Stomach (tissue), 4 donors: Measurements from ENCODE around the gene SMYD3.

Experiments used
- POLR2A ChIP-seq, 4 donors: fragments of 450-650 bp; IDR thresholded peaks; one replicate each; pipeline ENCODE4 v1.6.1; 2016; ENCODE audit warnings: antibody characterized with exemption in 4 of 4, control low read depth in 2 of 4, mild to moderate bottlenecking in 1 of 4, moderate library complexity in 1 of 4
- TF ChIP-seq, protein P1 (sequence below), 7 experiments: fragments of 450-650 bp in 4 of 7; fragments of 200-600 bp in 3 of 7; sonication (generic) in 3 of 7; IDR thresholded peaks; one replicate each; pipeline ENCODE4 v1.5.1; 2016 to 2019; ENCODE audit warnings: antibody characterized with exemption in 7 of 7, control low read depth in 2 of 7, mild to moderate bottlenecking in 1 of 7

DNA sequence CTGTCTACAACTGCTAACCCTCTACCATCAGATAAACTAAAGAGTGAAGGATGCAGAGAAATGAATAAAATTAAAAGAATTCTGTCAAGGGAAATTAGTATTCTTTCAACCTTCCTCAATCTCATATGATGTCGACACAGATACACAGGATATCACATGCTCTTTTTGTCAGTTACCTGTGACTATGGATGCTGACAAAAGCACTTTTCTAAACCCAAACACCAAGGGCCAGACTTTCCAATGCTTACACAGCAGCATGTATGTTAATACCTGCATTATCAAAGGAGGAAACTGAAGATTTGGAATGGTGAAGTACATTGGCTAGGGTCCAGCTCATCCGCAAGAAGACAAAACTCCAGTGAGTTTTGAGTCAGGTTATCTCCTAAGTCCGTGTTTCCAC, 294.0 kb downstream of the SMYD3 start:
- TF ChIP-seq POLR2A (IDR thresholded peaks at IDR 0.05) = no peak
- TF ChIP-seq, protein P1, sequence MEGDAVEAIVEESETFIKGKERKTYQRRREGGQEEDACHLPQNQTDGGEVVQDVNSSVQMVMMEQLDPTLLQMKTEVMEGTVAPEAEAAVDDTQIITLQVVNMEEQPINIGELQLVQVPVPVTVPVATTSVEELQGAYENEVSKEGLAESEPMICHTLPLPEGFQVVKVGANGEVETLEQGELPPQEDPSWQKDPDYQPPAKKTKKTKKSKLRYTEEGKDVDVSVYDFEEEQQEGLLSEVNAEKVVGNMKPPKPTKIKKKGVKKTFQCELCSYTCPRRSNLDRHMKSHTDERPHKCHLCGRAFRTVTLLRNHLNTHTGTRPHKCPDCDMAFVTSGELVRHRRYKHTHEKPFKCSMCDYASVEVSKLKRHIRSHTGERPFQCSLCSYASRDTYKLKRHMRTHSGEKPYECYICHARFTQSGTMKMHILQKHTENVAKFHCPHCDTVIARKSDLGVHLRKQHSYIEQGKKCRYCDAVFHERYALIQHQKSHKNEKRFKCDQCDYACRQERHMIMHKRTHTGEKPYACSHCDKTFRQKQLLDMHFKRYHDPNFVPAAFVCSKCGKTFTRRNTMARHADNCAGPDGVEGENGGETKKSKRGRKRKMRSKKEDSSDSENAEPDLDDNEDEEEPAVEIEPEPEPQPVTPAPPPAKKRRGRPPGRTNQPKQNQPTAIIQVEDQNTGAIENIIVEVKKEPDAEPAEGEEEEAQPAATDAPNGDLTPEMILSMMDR (IDR thresholded peaks at IDR 0.05) = no peak
